ENCODE measurements around the gene GSS. TPM values are rescaled to one million over a fixed set of nuclear protein-coding genes. Genes with fewer than 3 reads are reported as not detected.
A peak's percentile ranks its signal among the peaks of the same experiment; 100 is the strongest.

The GSS gene
- total RNA-seq, 1 experiment from 2014 or later: 83.6 TPM

GRCh38 chr20:34891166-34892062 is 64.2 kb downstream of the GSS start:
- DNase-seq (ENCODE audit: low read depth, low spot score): peak; percentile 64
- 0 out of 4 replicates have a peak overlapping the region, but pooled peaks of 1 of the 2 experiments have one; percentile 9 for H3K4me3 ChIP-seq (replicated peaks in 1 of 2; ENCODE audit: low read depth in 1 of 2, low read length in 2 of 2)
- peak; percentile 66 for ATAC-seq
- TF ChIP-seq CEBPB (IDR thresholded peaks at IDR 0.05; ENCODE audit: low read depth) (peak; percentile 97), JUND (IDR thresholded peaks at IDR 0.05) (peak; percentile 76), EGR1 (IDR thresholded peaks at IDR 0.05; ENCODE audit: low read depth) (no peak), TCF7L2 (IDR thresholded peaks at IDR 0.05; ENCODE audit: borderline replicate concordance, extremely low read depth, insufficient read depth, insufficient read length) (peak; percentile 51), SIN3A (IDR thresholded peaks at IDR 0.05; ENCODE audit: low read depth) (0 out of 2 replicates have a peak, but pooled peaks have one; percentile 19), POLR2A (IDR thresholded peaks at IDR 0.05; ENCODE audit: borderline replicate concordance, extremely low read depth, insufficient read depth, insufficient read length) (no peak), ELF1 (IDR thresholded peaks at IDR 0.05; ENCODE audit: borderline replicate concordance, low read depth) (no peak), ZNF274 (IDR thresholded peaks at IDR 0.05; ENCODE audit: low read depth, low read length) (no peak), CTCF (IDR thresholded peaks at IDR 0.05 in 2 of 3, conservative IDR thresholded peaks at IDR 0.05 in 1 of 3; ENCODE audit: borderline replicate concordance in 1 of 3, insufficient read depth in 1 of 3, low read depth in 2 of 3, low read length in 2 of 3) (no peak), POLR2AphosphoS5 (IDR thresholded peaks at IDR 0.05; ENCODE audit: low read depth, low read length) (peak; percentile 47; the same call in 1 of the 2 replicates), SP1 (IDR thresholded peaks at IDR 0.05; ENCODE audit: low read depth) (peak; percentile 74), REST (IDR thresholded peaks at IDR 0.05; ENCODE audit: low read depth) (no peak), EZH2 (IDR thresholded peaks at IDR 0.05) (no peak), FOSL1 (IDR thresholded peaks at IDR 0.05; ENCODE audit: low read depth) (peak; percentile 93)
- TF ChIP-seq, protein P1, sequence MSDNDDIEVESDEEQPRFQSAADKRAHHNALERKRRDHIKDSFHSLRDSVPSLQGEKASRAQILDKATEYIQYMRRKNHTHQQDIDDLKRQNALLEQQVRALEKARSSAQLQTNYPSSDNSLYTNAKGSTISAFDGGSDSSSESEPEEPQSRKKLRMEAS (IDR thresholded peaks at IDR 0.05): no peak
- TF ChIP-seq, protein P2, sequence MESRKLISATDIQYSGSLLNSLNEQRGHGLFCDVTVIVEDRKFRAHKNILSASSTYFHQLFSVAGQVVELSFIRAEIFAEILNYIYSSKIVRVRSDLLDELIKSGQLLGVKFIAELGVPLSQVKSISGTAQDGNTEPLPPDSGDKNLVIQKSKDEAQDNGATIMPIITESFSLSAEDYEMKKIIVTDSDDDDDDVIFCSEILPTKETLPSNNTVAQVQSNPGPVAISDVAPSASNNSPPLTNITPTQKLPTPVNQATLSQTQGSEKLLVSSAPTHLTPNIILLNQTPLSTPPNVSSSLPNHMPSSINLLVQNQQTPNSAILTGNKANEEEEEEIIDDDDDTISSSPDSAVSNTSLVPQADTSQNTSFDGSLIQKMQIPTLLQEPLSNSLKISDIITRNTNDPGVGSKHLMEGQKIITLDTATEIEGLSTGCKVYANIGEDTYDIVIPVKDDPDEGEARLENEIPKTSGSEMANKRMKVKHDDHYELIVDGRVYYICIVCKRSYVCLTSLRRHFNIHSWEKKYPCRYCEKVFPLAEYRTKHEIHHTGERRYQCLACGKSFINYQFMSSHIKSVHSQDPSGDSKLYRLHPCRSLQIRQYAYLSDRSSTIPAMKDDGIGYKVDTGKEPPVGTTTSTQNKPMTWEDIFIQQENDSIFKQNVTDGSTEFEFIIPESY (IDR thresholded peaks at IDR 0.05; ENCODE audit: extremely low read depth, insufficient replicate concordance, low read length): no peak
- TF ChIP-seq, protein P3, sequence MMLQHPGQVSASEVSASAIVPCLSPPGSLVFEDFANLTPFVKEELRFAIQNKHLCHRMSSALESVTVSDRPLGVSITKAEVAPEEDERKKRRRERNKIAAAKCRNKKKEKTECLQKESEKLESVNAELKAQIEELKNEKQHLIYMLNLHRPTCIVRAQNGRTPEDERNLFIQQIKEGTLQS (IDR thresholded peaks at IDR 0.05): no peak

More at GRCh38 chr20:34891166-34892062, 64.2 kb downstream of the GSS start:
- H3K9me3 ChIP-seq (ENCODE audit: control insufficient read depth in 1 of 2, insufficient read depth in 1 of 2, low read depth in 1 of 2, low read length in 2 of 2): no peaks in the 10 kb centered on the region
- BruUV-seq (replicated peaks): no TSS peak
- no peaks in the 10 kb centered on the region for H3K36me3 ChIP-seq (ENCODE audit: control insufficient read depth in 1 of 2, insufficient read depth in 2 of 2, low read length in 2 of 2)
- H3K27me3 ChIP-seq (ENCODE audit: insufficient read depth, low read length): no peaks in the 10 kb centered on the region
- no peaks in the 10 kb centered on the region for H3K9me2 ChIP-seq (ENCODE audit: insufficient read depth)
- peaks cover 11 to 25% of the 10 kb centered on the region in 2 experiments for H3K4me1 ChIP-seq (ENCODE audit: control insufficient read depth in 1 of 2, insufficient read depth in 2 of 2, low read length in 2 of 2)
- H3K79me2 ChIP-seq (ENCODE audit: insufficient read depth, low read length): no peaks in the 10 kb centered on the region
- peak overlapping the region; percentile 27; the same call in 1 of the 2 replicates for H3K27ac ChIP-seq (ENCODE audit: low read depth, low read length)
- no peaks in the 10 kb centered on the region for H4K20me1 ChIP-seq (ENCODE audit: insufficient read depth)
- intact Hi-C loops (cut with micrococcal nuclease): no loop called here
- ChIA-PET POLR2A (interaction anchor here (0.6 to 2.0 kb wide), 2 partner anchors 11 to 16 kb away, joined by 3 to 6 read pairs; partner anchors contain the start of gene ACSS2), RAD21 (ENCODE audit: low non-redundant PET in 1 of 2, low total read pairs in 2 of 2, uncharacterized antibody in 2 of 2, unreplicated experiment in 2 of 2) (interaction anchor here (0.6 to 1.0 kb wide), 2 partner anchors 11 to 17 kb away, joined by 3 read pairs; no protein-coding TSS in a partner anchor), CTCF (interaction anchor here (0.7 kb wide), 1 partner anchor 17 kb away, joined by 3 read pairs; no protein-coding TSS in a partner anchor)
- peak overlapping the region; percentile 65 for H3K4me2 ChIP-seq (ENCODE audit: low read length)
- H2AFZ ChIP-seq (ENCODE audit: low read depth, low read length, poor library complexity, severe bottlenecking): no peak overlapping the region
- 0 out of 2 replicates have a peak overlapping the region, but pooled peaks have one; percentile 29 for H3K9ac ChIP-seq (ENCODE audit: low read length)

Data from HCT116 (cell line).